ENCODE data around the gene RHBDD3. TPM values are rescaled to one million over a fixed set of nuclear protein-coding genes. Genes with fewer than 3 reads are reported as not detected.
A peak's percentile ranks its signal among the peaks of the same experiment; 100 is the strongest.

Gene RHBDD3
- total and polyA plus RNA-seq, 2 of the 8 experiments (the other 6 are each of a cell fraction or from before 2014, with no cell fraction given): 72.1 to 117 TPM

GRCh38 chr22:29300807-29301601 is 33.2 kb upstream of the RHBDD3 start:
- no peaks in the 10 kb centered on the region; the same call in 1 of the 2 replicates for H3K79me1 ChIP-seq (ENCODE audit: low read depth, low read length)
- no peak overlapping the region for H3K27ac ChIP-seq (ENCODE audit: low read depth, low read length)
- no peak overlapping the region for H3K14ac ChIP-seq (ENCODE audit: insufficient read length)
- no peak overlapping the region for H3K4ac ChIP-seq (replicated peaks; ENCODE audit: insufficient read length, low read depth, low read length)
- DNase-seq (ENCODE audit: low read depth in 1 of 2, low spot score in 2 of 2): peak in 1 of 2 experiments; percentile 52
- no peaks in the 10 kb centered on the region for H3K23me2 ChIP-seq (ENCODE audit: low read depth, low read length)
- H3K18ac ChIP-seq (ENCODE audit: extremely low read depth, low read length): no peak overlapping the region
- H2BK20ac ChIP-seq (ENCODE audit: low read length): no peak overlapping the region
- 88% methylated on average over 10 of the region's 10 CpGs; no CpG with 5 or more reads in 1 of the 2 experiments for whole genome bisulfite sequencing, 2 experiments (ENCODE audit: extremely low coverage in 1 of 2, insufficient coverage in 1 of 2, insufficient read length in 1 of 2, insufficient replicate concordance in 2 of 2, low coverage in 1 of 2, low lambda C conversion rate in 2 of 2, missing lambda C conversion rate in 1 of 2)
- H3K79me2 ChIP-seq (ENCODE audit: control insufficient read depth in 1 of 2, insufficient read depth in 2 of 2, low read length in 2 of 2): no peaks in the 10 kb centered on the region
- CTCF ChIA-PET (ENCODE audit: partially characterized antibody): interaction anchor here (1.3 to 4.8 kb wide), 3 partner anchors 11 to 27 kb away, joined by 4 to 41 read pairs (median 6); no protein-coding TSS in a partner anchor
- H3K56ac ChIP-seq (replicated peaks; ENCODE audit: insufficient read length, low read depth, low read length): no peak overlapping the region
- no peak overlapping the region for H4K5ac ChIP-seq (ENCODE audit: insufficient read length, low read depth, low read length)
- no peak overlapping the region for H3K4me3 ChIP-seq (ENCODE audit: extremely low read depth in 1 of 4, insufficient read depth in 2 of 4, low read depth in 3 of 4, low read length in 4 of 4)
- H3K4me2 ChIP-seq (ENCODE audit: insufficient read depth in 1 of 2, low read depth in 2 of 2, low read length in 2 of 2): no peak overlapping the region
- H4K20me1 ChIP-seq (replicated peaks in 1 of 2; ENCODE audit: control insufficient read depth in 1 of 2, insufficient read depth in 2 of 2, low read length in 2 of 2): peaks cover 10 to 19% of the 10 kb centered on the region in 2 experiments
- no peak for FAIRE-seq
- H2BK120ac ChIP-seq (replicated peaks; ENCODE audit: low read depth, low read length): no peak overlapping the region
- no peak overlapping the region for H4K91ac ChIP-seq (replicated peaks; ENCODE audit: insufficient read length, low read length)
- H2BK15ac ChIP-seq (ENCODE audit: low read length): no peak overlapping the region
- H3K23ac ChIP-seq (ENCODE audit: insufficient read length): no peak overlapping the region
- peaks cover 37 to 50% (median 38%) of the 10 kb centered on the region in 4 experiments for H3K36me3 ChIP-seq (ENCODE audit: control insufficient read depth in 2 of 4, insufficient read depth in 4 of 4, low read length in 3 of 4)
- no peak overlapping the region for H3K9ac ChIP-seq (replicated peaks in 1 of 4; ENCODE audit: extremely low read depth in 1 of 4, low read depth in 3 of 4, low read length in 3 of 4)
- no peak overlapping the region for H4K8ac ChIP-seq (ENCODE audit: extremely low read depth, insufficient read depth, low read length)
- H2AFZ ChIP-seq (ENCODE audit: low read length): no peak overlapping the region
- no peaks in the 10 kb centered on the region for H3K27me3 ChIP-seq (replicated peaks in 1 of 4; ENCODE audit: control insufficient read depth in 3 of 4, extremely low read depth in 1 of 4, insufficient read depth in 3 of 4, low read length in 3 of 4)
- H2AK5ac ChIP-seq (ENCODE audit: low read depth, low read length): no peak overlapping the region
- 0 out of 2 replicates have a peak, but pooled peaks have one; percentile 10 for TF ChIP-seq CEBPB (IDR thresholded peaks at IDR 0.05; ENCODE audit: low read depth, low read length)
- no peak for TF ChIP-seq HDAC6 (IDR thresholded peaks at IDR 0.05; ENCODE audit: low read depth, low read length)
- TF ChIP-seq ASH2L (IDR thresholded peaks at IDR 0.05; ENCODE audit: low read length): no peak
- TF ChIP-seq POLR2AphosphoS5 (IDR thresholded peaks at IDR 0.05; ENCODE audit: low read depth, low read length): peak; percentile 83
- TF ChIP-seq POLR2A (IDR thresholded peaks at IDR 0.05; ENCODE audit: control extremely low read depth in 1 of 2, low read depth in 2 of 2, low read length in 2 of 2): peak in 1 of 2 experiments; percentile 84; a peak in 2 of 3 replicates
- TF ChIP-seq ATF2 (IDR thresholded peaks at IDR 0.05; ENCODE audit: low read length): peak; percentile 72; the same call in 1 of the 2 replicates
- no peak for TF ChIP-seq BCL11A (IDR thresholded peaks at IDR 0.05; ENCODE audit: low read depth in 2 of 2, low read length in 2 of 2)
- H2BK12ac ChIP-seq (ENCODE audit: low read depth, low read length): no peak overlapping the region
- POLR2A ChIA-PET (ENCODE audit: partially characterized antibody): interaction anchor here (0.5 to 9.1 kb wide), 12 partner anchors 8 to 275 kb away, joined by 3 to 147 read pairs (median 13); partner anchors contain the start of genes EWSR1, RASL10A and RHBDD3
- H2BK5ac ChIP-seq (ENCODE audit: low read depth, low read length): no peak overlapping the region
- no peaks in the 10 kb centered on the region for H3K9me3 ChIP-seq (ENCODE audit: insufficient read depth in 2 of 2, low read depth in 1 of 2, low read length in 1 of 2)
- H3K4me1 ChIP-seq (replicated peaks in 1 of 4; ENCODE audit: control insufficient read depth in 3 of 4, insufficient read depth in 4 of 4, low read length in 3 of 4): peaks cover 0 to 6% (median 1%) of the 10 kb centered on the region in 4 experiments; a peak in 3 of 7 replicates
